ENCODE results near the gene NBPF11.
"Not testable (repeated sequence)": the region's sequence is repeated elsewhere in the genome, so short reads cannot be mapped to it uniquely, and the experiment has no call there.

DNA sequence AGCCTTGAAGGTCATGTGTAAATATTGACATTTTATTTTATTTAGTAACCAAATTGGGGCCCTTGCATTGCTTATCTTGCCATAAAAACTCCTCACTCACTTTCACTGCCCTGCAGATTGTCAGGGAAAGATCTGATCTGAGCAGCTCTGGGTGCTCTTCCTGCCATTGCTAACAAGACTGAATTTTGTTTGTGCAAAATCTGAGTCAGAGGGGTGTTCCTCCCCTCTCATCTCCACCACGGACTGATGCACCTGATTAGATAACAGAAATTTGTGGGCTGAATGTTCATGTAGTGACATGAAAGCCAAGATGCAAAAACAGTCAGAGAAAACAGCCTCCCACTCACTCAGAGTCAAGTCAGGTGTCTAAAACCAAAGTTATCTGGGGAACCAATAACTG, 44.9 kb upstream of the NBPF11 start:
- not testable (repeated sequence) for TF ChIP-seq POLR2A, CTCF (IDR thresholded peaks at IDR 0.05)
